SU-DHL-6 (cell line): ENCODE results near the gene MAP2.

Experiments
- EZH2phosphoT487 ChIP-seq: fragments of 200-600 bp; sonication (generic), shearing (Covaris generic); conservative IDR thresholded peaks from 2 replicates; pipeline ENCODE4 v1.6.1; 2018; ENCODE audit warnings: mild to moderate bottlenecking, antibody characterized with exemption, low read length, moderate library complexity, mixed read lengths
- TF ChIP-seq, protein P1 (sequence below): fragments of 200-600 bp; sonication (generic); IDR thresholded peaks from one replicate; pipeline ENCODE4 v1.5.1; 2017; ENCODE audit warnings: antibody characterized with exemption, mild to moderate bottlenecking, low read length, moderate library complexity; ENCODE audit not compliant: insufficient read depth, poor library complexity, severe bottlenecking

DNA sequence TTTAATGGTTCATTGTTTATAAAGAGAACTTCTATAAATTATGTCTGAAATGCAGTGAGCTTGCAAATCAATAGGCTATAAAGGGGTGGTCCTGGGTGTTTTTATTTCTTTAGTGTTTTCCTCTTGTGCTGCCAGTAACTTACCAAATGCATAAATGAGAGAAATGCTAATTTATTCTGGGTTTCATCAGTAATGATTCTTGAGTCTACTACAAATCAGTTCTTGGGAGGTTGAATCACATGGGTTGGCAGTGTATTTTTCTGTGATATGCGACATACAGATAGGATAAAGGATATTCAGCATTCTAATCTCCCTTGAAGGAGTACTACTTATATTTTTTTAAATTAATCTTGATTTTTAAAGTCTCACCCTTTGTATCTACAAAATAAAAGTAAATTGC, 177.7 kb downstream of the MAP2 start:
- TF ChIP-seq, protein P1, sequence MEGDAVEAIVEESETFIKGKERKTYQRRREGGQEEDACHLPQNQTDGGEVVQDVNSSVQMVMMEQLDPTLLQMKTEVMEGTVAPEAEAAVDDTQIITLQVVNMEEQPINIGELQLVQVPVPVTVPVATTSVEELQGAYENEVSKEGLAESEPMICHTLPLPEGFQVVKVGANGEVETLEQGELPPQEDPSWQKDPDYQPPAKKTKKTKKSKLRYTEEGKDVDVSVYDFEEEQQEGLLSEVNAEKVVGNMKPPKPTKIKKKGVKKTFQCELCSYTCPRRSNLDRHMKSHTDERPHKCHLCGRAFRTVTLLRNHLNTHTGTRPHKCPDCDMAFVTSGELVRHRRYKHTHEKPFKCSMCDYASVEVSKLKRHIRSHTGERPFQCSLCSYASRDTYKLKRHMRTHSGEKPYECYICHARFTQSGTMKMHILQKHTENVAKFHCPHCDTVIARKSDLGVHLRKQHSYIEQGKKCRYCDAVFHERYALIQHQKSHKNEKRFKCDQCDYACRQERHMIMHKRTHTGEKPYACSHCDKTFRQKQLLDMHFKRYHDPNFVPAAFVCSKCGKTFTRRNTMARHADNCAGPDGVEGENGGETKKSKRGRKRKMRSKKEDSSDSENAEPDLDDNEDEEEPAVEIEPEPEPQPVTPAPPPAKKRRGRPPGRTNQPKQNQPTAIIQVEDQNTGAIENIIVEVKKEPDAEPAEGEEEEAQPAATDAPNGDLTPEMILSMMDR: no peak
- no peak for TF ChIP-seq EZH2phosphoT487
